ENCODE measurements around the gene MED22. TPM values are rescaled to one million over a fixed set of nuclear protein-coding genes. Genes with fewer than 3 reads are reported as not detected.
"Not testable (repeated sequence)": the region's sequence is repeated elsewhere in the genome, so short reads cannot be mapped to it uniquely, and the experiment has no call there.

MED22 gene
- total RNA-seq, 1 donor from 2014 or later, result 49.2 TPM

- Mint-ChIP-seq H3K4me3 (ENCODE audit: low read depth) (no peak overlapping the region), H3K4me1 (ENCODE audit: low read depth) (peaks cover 4% of the 10 kb centered on the region), H3K9me3 (ENCODE audit: low read depth) (no peaks in the 10 kb centered on the region), H3K27ac (no peak overlapping the region), H3K27me3 (no peaks in the 10 kb centered on the region), H3K36me3 (ENCODE audit: insufficient read depth) (peaks cover 13% of the 10 kb centered on the region)
- TF ChIP-seq CTCF (IDR thresholded peaks at IDR 0.05; ENCODE audit: unreplicated experiment), result no peak
- DNase-seq (ENCODE audit: low spot score, unreplicated experiment), result no peak
These were observed 7.7 kb downstream of the MED22 start for GRCh38 chr9:133340256-133340655.

GRCh38 chr9:133339641-133340040, 8.3 kb downstream of the MED22 start:
- Mint-ChIP-seq H3K4me1 (ENCODE audit: low read depth) (peaks cover 8% of the 10 kb centered on the region), H3K27ac (no peak overlapping the region), H3K36me3 (ENCODE audit: insufficient read depth) (peaks cover 13% of the 10 kb centered on the region), H3K27me3 (no peaks in the 10 kb centered on the region), H3K4me3 (ENCODE audit: low read depth) (no peak overlapping the region), H3K9me3 (ENCODE audit: low read depth) (no peaks in the 10 kb centered on the region)
- DNase-seq (ENCODE audit: low spot score, unreplicated experiment), result no peak
- TF ChIP-seq CTCF (IDR thresholded peaks at IDR 0.05; ENCODE audit: unreplicated experiment), result no peak

- no peak for TF ChIP-seq CTCF (IDR thresholded peaks at IDR 0.05; ENCODE audit: unreplicated experiment)
- DNase-seq (ENCODE audit: low spot score, unreplicated experiment), result peak; percentile 82
- H3K4me3 Mint-ChIP-seq (ENCODE audit: low read depth), result peak within 1 kb of the TSS; percentile 97
- H3K27me3 Mint-ChIP-seq, result no peaks in the 10 kb centered on the region
- H3K36me3 Mint-ChIP-seq (ENCODE audit: insufficient read depth), result peaks cover 16% of the 10 kb centered on the region
- H3K27ac Mint-ChIP-seq, result peak within 1 kb of the TSS; percentile 95
- no peaks in the 10 kb centered on the region for H3K9me3 Mint-ChIP-seq (ENCODE audit: low read depth)
- H3K4me1 Mint-ChIP-seq (ENCODE audit: low read depth), result peaks cover 8% of the 10 kb centered on the region
These were observed 11.8 kb downstream of the MED22 start, which contains the start of gene SURF6 for GRCh38 chr9:133335924-133336811. Gene SURF6, minus strand, starts transcription at chr9:133336188. Its CDS starts 56 bp downstream, at chr9:133336132.

GRCh38 chr9:133334888-133335287, 13.0 kb downstream of the MED22 start:
- DNase-seq (ENCODE audit: low spot score, unreplicated experiment); H3K4me1 Mint-ChIP-seq (ENCODE audit: low read depth); H3K27me3 Mint-ChIP-seq; H3K9me3 Mint-ChIP-seq (ENCODE audit: low read depth); H3K27ac Mint-ChIP-seq: not testable (repeated sequence)
- Mint-ChIP-seq H3K36me3 (ENCODE audit: insufficient read depth) (peaks cover 20% of the 10 kb centered on the region), H3K4me3 (ENCODE audit: low read depth) (peak overlapping the region; percentile 97)

GRCh38 chr9:133334161-133334560, 13.8 kb downstream of the MED22 start:
- TF ChIP-seq CTCF (IDR thresholded peaks at IDR 0.05; ENCODE audit: unreplicated experiment), result no peak
- no peaks in the 10 kb centered on the region for H3K9me3 Mint-ChIP-seq (ENCODE audit: low read depth)
- no peak for DNase-seq (ENCODE audit: low spot score, unreplicated experiment)
- no peak overlapping the region for H3K27ac Mint-ChIP-seq
- peak overlapping the region; percentile 97 for H3K4me3 Mint-ChIP-seq (ENCODE audit: low read depth)
- no peaks in the 10 kb centered on the region for H3K27me3 Mint-ChIP-seq
- peaks cover 8% of the 10 kb centered on the region for H3K4me1 Mint-ChIP-seq (ENCODE audit: low read depth)
- peaks cover 19% of the 10 kb centered on the region for H3K36me3 Mint-ChIP-seq (ENCODE audit: insufficient read depth)

GRCh38 chr9:133333566-133333965, 14.4 kb downstream of the MED22 start:
- H3K4me1 Mint-ChIP-seq (ENCODE audit: low read depth), result peaks cover 8% of the 10 kb centered on the region
- no peaks in the 10 kb centered on the region for H3K27me3 Mint-ChIP-seq
- H3K36me3 Mint-ChIP-seq (ENCODE audit: insufficient read depth), result peaks cover 20% of the 10 kb centered on the region
- no peak for TF ChIP-seq CTCF (IDR thresholded peaks at IDR 0.05; ENCODE audit: unreplicated experiment)
- no peak for DNase-seq (ENCODE audit: low spot score, unreplicated experiment)
- peaks cover 6% of the 10 kb centered on the region for H3K9me3 Mint-ChIP-seq (ENCODE audit: low read depth)
- no peak overlapping the region for H3K4me3 Mint-ChIP-seq (ENCODE audit: low read depth)
- no peak overlapping the region for H3K27ac Mint-ChIP-seq

All from progenitor cell of endocrine pancreas (in vitro differentiated cells).